ENCODE data around the gene ENDOV.
A peak's percentile ranks its signal among the peaks of the same experiment; 100 is the strongest.

The ENDOV gene

GRCh38 chr17:80474961-80475909 lies 60.3 kb downstream of the ENDOV start:
- DNase-seq: no peak
- peak overlapping the region; percentile 46 for H3K4me3 ChIP-seq (ENCODE audit: low read depth, low read length)
- in situ Hi-C loops (cut with HindIII; ENCODE audit: low pct_ligation_motif_present, low sequenced_read_pairs): no loop called here
- peaks cover 2% of the 10 kb centered on the region for H3K36me3 ChIP-seq (replicated peaks)
- H3K27ac ChIP-seq: no peak overlapping the region
- peaks cover 3% of the 10 kb centered on the region for H3K27me3 ChIP-seq (replicated peaks)
- no peak for TF ChIP-seq CTCF (IDR thresholded peaks at IDR 0.05; ENCODE audit: low read depth, low read length, missing control alignments)

- Histone ChIP-seq H3K27me3 (replicated peaks) (peaks cover 3% of the 10 kb centered on the region), H3K36me3 (replicated peaks) (no peaks in the 10 kb centered on the region), H3K4me3 (ENCODE audit: low read depth, low read length) (peak within 1 kb of the TSS; percentile 46), H3K27ac (no peak within 1 kb of the TSS)
- TF ChIP-seq CTCF (IDR thresholded peaks at IDR 0.05; ENCODE audit: low read depth, low read length, missing control alignments): no peak
- in situ Hi-C loops (cut with HindIII; ENCODE audit: low pct_ligation_motif_present, low sequenced_read_pairs): no loop called here
- DNase-seq: no peak
Observed at GRCh38 chr17:80475910-80476876, 61.2 kb downstream of the ENDOV start, which contains the start of gene NPTX1. NPTX1 (minus strand) TSS chr17:80476607; CDS start chr17:80476446, 161 bp downstream.

- Histone ChIP-seq H3K4me3 (ENCODE audit: low read depth, low read length) (peak overlapping the region; percentile 34), H3K36me3 (replicated peaks) (no peaks in the 10 kb centered on the region), H3K27me3 (replicated peaks) (peaks cover 3% of the 10 kb centered on the region), H3K27ac (no peak overlapping the region)
- in situ Hi-C loops (cut with HindIII; ENCODE audit: low pct_ligation_motif_present, low sequenced_read_pairs): no loop called here
- no peak for DNase-seq
- no peak for TF ChIP-seq CTCF (IDR thresholded peaks at IDR 0.05; ENCODE audit: low read depth, low read length, missing control alignments)
Observed at GRCh38 chr17:80476877-80477646, 62.1 kb downstream of the ENDOV start.

GRCh38 chr17:80477647-80478478 lies 62.9 kb downstream of the ENDOV start:
- Histone ChIP-seq H3K27me3 (replicated peaks) (peaks cover 3% of the 10 kb centered on the region), H3K4me3 (ENCODE audit: low read depth, low read length) (peak overlapping the region; percentile 35), H3K27ac (no peak overlapping the region), H3K36me3 (replicated peaks) (no peaks in the 10 kb centered on the region)
- peak; percentile 77 for TF ChIP-seq CTCF (IDR thresholded peaks at IDR 0.05; ENCODE audit: low read depth, low read length, missing control alignments)
- in situ Hi-C loops (cut with HindIII; ENCODE audit: low pct_ligation_motif_present, low sequenced_read_pairs): no loop called here
- DNase-seq: peak; percentile 48

Measured in brain microvascular endothelial cell (primary cell).